ENCODE results near the gene LCN2. TPM values are rescaled to one million over a fixed set of nuclear protein-coding genes. Genes with fewer than 3 reads are reported as not detected.

LCN2 gene
- polyA plus RNA-seq, 10 donors: 0.16 to 1.3 (median 0.68) TPM

- DNase-seq: no peak
Observed at GRCh38 chr9:128166169-128166568, 16.9 kb downstream of the LCN2 start.

GRCh38 chr9:128167209-128167608 lies 18.0 kb downstream of the LCN2 start:
- DNase-seq: no peak

GRCh38 chr9:128168731-128169308 lies 19.6 kb downstream of the LCN2 start:
- no peak for DNase-seq

GRCh38 chr9:128169492-128169891 lies 20.2 kb downstream of the LCN2 start:
- DNase-seq: no peak

- DNase-seq: peak in 1 of 3 donors; percentile 47
Observed at GRCh38 chr9:128169925-128170324, 20.7 kb downstream of the LCN2 start.

- no peak for DNase-seq
Observed at GRCh38 chr9:128174062-128174461, 24.8 kb downstream of the LCN2 start.

- no peak for DNase-seq
Observed at GRCh38 chr9:128175102-128175563, 25.9 kb downstream of the LCN2 start.

GRCh38 chr9:128175726-128176125 lies 26.5 kb downstream of the LCN2 start:
- no peak for DNase-seq

GRCh38 chr9:128178806-128179431 lies 29.7 kb downstream of the LCN2 start:
- no peak for DNase-seq

GRCh38 chr9:128180001-128180400 lies 30.7 kb downstream of the LCN2 start:
- no peak for DNase-seq

GRCh38 chr9:128180447-128180846 lies 31.2 kb downstream of the LCN2 start:
- no peak for DNase-seq

- peak in 1 of 3 donors; percentile 50 for DNase-seq
Observed at GRCh38 chr9:128181480-128181879, 32.2 kb downstream of the LCN2 start.

GRCh38 chr9:128182893-128183588 lies 33.8 kb downstream of the LCN2 start:
- no peak for DNase-seq

- no peak for DNase-seq
Observed at GRCh38 chr9:128185979-128186965, 37.0 kb downstream of the LCN2 start.

- DNase-seq: no peak
Observed at GRCh38 chr9:128187361-128187760, 38.1 kb downstream of the LCN2 start.

GRCh38 chr9:128188209-128188608 lies 39.0 kb downstream of the LCN2 start:
- DNase-seq: no peak

- DNase-seq: no peak
Observed at GRCh38 chr9:128190013-128190412, 40.8 kb downstream of the LCN2 start.

- DNase-seq: peak in 1 of 3 donors; percentile 73
Observed at GRCh38 chr9:128190516-128191405, 41.5 kb downstream of the LCN2 start.

GRCh38 chr9:128191406-128192046 lies 42.3 kb downstream of the LCN2 start, which contains the start of gene CIZ1:
Gene CIZ1 (minus strand): TSS chr9:128191572. CDS start chr9:128190857, 715 bp downstream.
- DNase-seq: peak; percentile 78 to 94 (median 88)
